ENCODE results near the gene PLEKHD1. TPM values are rescaled to one million over a fixed set of nuclear protein-coding genes. Genes with fewer than 3 reads are reported as not detected.
A peak's percentile ranks its signal among the peaks of the same experiment; 100 is the strongest.
"Not testable (repeated sequence)": the region's sequence is repeated elsewhere in the genome, so short reads cannot be mapped to it uniquely, and the experiment has no call there.

The PLEKHD1 gene
- 0.37 TPM for total RNA-seq
- long read RNA-seq, full-length matches to known transcripts: 2 of 2 reads
- long read RNA-seq, partial matches to known transcripts: 0 of 2 reads
- long read RNA-seq, other reads (novel, unspliced or antisense): 0 of 2 reads

GRCh38 chr14:69484444-69485314, at the start of gene PLEKHD1:
Gene PLEKHD1 (plus strand): TSS chr14:69484728. CDS start chr14:69484966, 238 bp downstream.
- peak; percentile 83 for ATAC-seq
- intact Hi-C loops (cut with micrococcal nuclease): no loop called here
- no peak for DNase-seq

GRCh38 chr14:69439521-69440270, 44.8 kb upstream of the PLEKHD1 start:
- ATAC-seq (no peak), DNase-seq (no peak)
- intact Hi-C loops (cut with micrococcal nuclease): no loop called here

GRCh38 chr14:69441948-69442347, 42.6 kb upstream of the PLEKHD1 start:
- DNase-seq: no peak
- intact Hi-C loops (cut with micrococcal nuclease): no loop called here
- no peak for ATAC-seq

- intact Hi-C loops (cut with micrococcal nuclease): no loop called here
- ATAC-seq: no peak
- no peak for DNase-seq
Observed at GRCh38 chr14:69443296-69443805, 41.2 kb upstream of the PLEKHD1 start.

GRCh38 chr14:69449216-69449615, 35.3 kb upstream of the PLEKHD1 start:
- DNase-seq: no peak
- intact Hi-C loops (cut with micrococcal nuclease): no loop called here
- no peak for ATAC-seq

- DNase-seq: no peak
- intact Hi-C loops (cut with micrococcal nuclease): loop anchor here (5.0 kb wide), 1 partner anchor 210 kb away; no protein-coding TSS in a partner anchor
- no peak for ATAC-seq
Observed at GRCh38 chr14:69451941-69452340, 32.6 kb upstream of the PLEKHD1 start.

GRCh38 chr14:69458350-69458749, 26.2 kb upstream of the PLEKHD1 start:
- ATAC-seq (no peak), DNase-seq (no peak)
- intact Hi-C loops (cut with micrococcal nuclease): no loop called here

- no peak for DNase-seq
- no peak for ATAC-seq
- intact Hi-C loops (cut with micrococcal nuclease): no loop called here
Observed at GRCh38 chr14:69459122-69459521, 25.4 kb upstream of the PLEKHD1 start.

GRCh38 chr14:69460093-69460701, 24.3 kb upstream of the PLEKHD1 start:
- ATAC-seq: peak; percentile 89
- intact Hi-C loops (cut with micrococcal nuclease): no loop called here

GRCh38 chr14:69464379-69464778, 20.1 kb upstream of the PLEKHD1 start:
- intact Hi-C loops (cut with micrococcal nuclease): no loop called here
- ATAC-seq: no peak
- no peak for DNase-seq

More at GRCh38 chr14:69460093-69460701, 24.3 kb upstream of the PLEKHD1 start:
- DNase-seq: peak; percentile 40

- ATAC-seq: no peak
- intact Hi-C loops (cut with micrococcal nuclease): no loop called here
Observed at GRCh38 chr14:69464829-69465228, 19.7 kb upstream of the PLEKHD1 start.

GRCh38 chr14:69468949-69469348, 15.6 kb upstream of the PLEKHD1 start:
- intact Hi-C loops (cut with micrococcal nuclease): no loop called here
- ATAC-seq: no peak

More at GRCh38 chr14:69464829-69465228, 19.7 kb upstream of the PLEKHD1 start:
- no peak for DNase-seq

GRCh38 chr14:69471436-69471835, 13.1 kb upstream of the PLEKHD1 start:
- DNase-seq: no peak
- intact Hi-C loops (cut with micrococcal nuclease): no loop called here
- no peak for ATAC-seq

More at GRCh38 chr14:69468949-69469348, 15.6 kb upstream of the PLEKHD1 start:
- no peak for DNase-seq

GRCh38 chr14:69471916-69472315, 12.6 kb upstream of the PLEKHD1 start:
- intact Hi-C loops (cut with micrococcal nuclease): no loop called here
- DNase-seq (no peak), ATAC-seq (no peak)

- intact Hi-C loops (cut with micrococcal nuclease): no loop called here
- DNase-seq (no peak), ATAC-seq (no peak)
Observed at GRCh38 chr14:69473260-69473659, 11.3 kb upstream of the PLEKHD1 start.

- DNase-seq (no peak), ATAC-seq (no peak)
- intact Hi-C loops (cut with micrococcal nuclease): no loop called here
Observed at GRCh38 chr14:69473946-69474345, 10.6 kb upstream of the PLEKHD1 start.

GRCh38 chr14:69475194-69475818, 9.2 kb upstream of the PLEKHD1 start:
- DNase-seq: no peak
- intact Hi-C loops (cut with micrococcal nuclease): no loop called here
- no peak for ATAC-seq

- intact Hi-C loops (cut with micrococcal nuclease); ATAC-seq; DNase-seq: not testable (repeated sequence)
Observed at GRCh38 chr14:69476824-69477450, 7.6 kb upstream of the PLEKHD1 start.
